C1 segment of cervical spinal cord (tissue), 14 donors: ENCODE data around the gene TOMM70.
A peak's percentile ranks its signal among the peaks of the same experiment; 100 is the strongest.
"Not testable (repeated sequence)": the region's sequence is repeated elsewhere in the genome, so short reads cannot be mapped to it uniquely, and the experiment has no call there.

Experiments used
- DNase-seq, 14 donors: peaks; one replicate each; lab custom pipeline; 2025; lab: John Stamatoyannopoulos, UW

Gene TOMM70

GRCh38 chr3:100364421-100364820, 36.5 kb downstream of the TOMM70 start:
- no peak for DNase-seq

DNA sequence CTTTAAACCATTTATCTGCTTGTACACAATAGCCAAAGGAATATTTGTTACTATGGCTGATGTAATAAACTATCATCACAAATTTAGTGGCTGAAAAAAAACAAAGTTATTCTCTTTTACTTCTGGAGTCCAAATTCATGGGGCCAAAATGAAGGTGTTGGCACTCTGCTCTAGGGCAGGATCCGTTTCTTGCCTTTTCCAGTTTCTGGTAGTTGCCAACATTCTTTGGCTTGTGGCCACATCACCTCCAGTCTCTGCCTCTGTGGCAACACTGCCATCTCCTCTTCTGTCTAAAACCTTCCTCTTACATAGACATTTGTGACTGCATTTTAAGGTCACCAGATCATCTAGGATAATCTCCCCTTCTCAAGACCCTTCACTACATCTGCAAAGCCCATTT, 39.0 kb downstream of the TOMM70 start:
- no peak for DNase-seq

GRCh38 chr3:100360757-100361496, 40.0 kb downstream of the TOMM70 start:
- no peak for DNase-seq

DNA sequence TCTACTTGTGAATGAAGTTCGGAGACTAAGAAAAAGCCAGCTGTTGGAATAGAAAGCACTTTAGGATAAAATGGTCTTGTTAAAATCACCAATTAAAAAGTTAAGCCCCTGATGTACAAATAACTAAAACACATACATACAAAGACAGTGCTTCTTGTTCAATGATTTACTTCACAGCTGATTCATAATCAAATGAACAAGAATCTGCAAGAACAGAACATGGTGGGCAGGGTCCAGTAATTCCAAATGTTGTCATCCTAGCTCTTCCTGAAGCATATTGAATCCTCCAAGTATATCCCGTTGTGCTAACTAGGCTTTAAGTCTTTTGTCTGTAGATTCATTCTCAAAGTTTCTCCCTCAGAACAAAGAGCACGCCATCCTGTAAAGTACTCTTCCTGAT, 41.9 kb downstream of the TOMM70 start:
- DNase-seq = no peak

DNA sequence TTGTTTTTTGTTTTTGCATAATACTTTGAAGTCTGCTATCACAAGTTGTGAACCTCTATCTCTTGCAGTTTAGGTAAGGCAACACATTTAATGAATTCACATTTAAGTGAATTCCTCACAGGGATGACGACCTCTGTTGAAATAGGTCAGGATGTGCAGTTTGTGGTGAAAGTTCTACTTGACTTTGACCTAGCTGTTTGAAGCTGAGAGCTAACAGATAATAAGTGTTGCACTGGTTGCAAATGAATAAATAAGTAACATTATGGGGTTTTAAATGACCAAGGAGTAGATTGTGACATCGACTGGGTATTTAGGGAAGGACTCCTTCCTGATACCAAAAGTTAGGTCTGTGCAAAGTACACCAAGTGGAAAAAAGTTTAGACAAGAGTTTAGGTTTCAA, 42.5 kb downstream of the TOMM70 start:
- no peak for DNase-seq

- DNase-seq = no peak
Measured at GRCh38 chr3:100354850-100355249, 46.0 kb downstream of the TOMM70 start.

GRCh38 chr3:100352296-100353231, 48.3 kb downstream of the TOMM70 start:
- DNase-seq = no peak

DNA sequence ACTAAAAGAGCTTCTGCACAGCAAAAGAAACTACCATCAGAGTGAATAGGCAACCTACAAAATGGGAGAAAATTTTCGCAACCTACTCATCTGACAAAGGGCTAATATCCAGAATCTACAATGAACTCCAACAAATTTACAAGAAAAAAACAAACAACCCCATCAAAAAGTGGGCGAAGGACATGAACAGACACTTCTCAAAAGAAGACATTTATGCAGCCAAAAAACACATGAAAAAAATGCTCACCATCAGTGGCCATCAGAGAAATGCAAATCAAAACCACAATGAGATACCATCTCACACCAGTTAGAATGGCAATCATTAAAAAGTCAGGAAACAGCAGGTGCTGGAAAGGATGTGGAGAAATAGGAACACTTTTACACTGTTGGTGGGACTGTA, 49.1 kb downstream of the TOMM70 start:
- not testable (repeated sequence) for DNase-seq

DNA sequence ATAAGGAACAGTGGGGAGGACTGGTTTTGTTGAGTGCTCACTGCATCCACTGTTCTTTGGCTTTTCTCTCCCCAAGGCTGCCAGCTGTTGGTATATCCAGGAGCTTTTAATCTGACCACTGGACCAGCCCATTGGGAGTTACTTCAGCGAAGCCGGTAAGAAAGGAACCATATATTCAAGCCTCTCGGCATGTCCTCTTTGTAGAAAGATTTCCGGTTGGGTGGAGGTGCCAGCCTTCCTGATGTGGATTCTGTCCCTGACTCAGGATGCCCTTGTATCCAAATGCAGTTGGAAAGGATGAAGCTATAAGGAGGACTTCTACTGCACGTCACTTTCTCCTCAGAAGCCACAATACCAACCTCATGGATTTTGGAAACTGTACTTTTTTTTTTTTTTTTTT, 52.2 kb downstream of the TOMM70 start:
- no peak for DNase-seq

- no peak for DNase-seq
Measured at GRCh38 chr3:100340527-100340926, 60.4 kb downstream of the TOMM70 start.

GRCh38 chr3:100339786-100340185, 61.1 kb downstream of the TOMM70 start:
- no peak for DNase-seq

DNA sequence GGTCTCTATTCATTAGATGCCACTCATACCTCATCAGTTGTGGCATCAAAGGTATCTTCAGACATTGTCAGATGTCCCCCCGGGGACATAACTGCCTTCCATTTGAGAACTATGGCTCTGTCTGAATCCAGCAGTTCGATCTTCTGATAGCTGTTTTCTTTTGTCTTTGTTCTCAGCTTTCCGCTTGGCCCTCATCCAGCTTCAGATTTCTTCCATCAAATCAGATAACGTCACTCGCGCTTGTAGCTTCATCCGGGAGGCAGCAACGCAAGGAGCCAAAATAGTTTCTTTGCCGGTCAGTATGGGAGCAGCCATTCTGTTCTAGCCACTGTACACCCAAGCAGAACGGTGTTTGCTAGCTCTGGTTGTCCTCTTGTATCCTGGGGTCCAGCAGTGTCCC, 62.0 kb downstream of the TOMM70 start:
- no peak for DNase-seq

- not testable (repeated sequence) for DNase-seq
Measured at GRCh38 chr3:100336229-100336628, 64.7 kb downstream of the TOMM70 start.

GRCh38 chr3:100335434-100335833, 65.5 kb downstream of the TOMM70 start:
- peak in 1 of 14 donors; percentile 27 for DNase-seq

- peak in 12 of 14 donors; percentile 26 to 73 (median 52) for DNase-seq
Measured at GRCh38 chr3:100334488-100335351, 66.2 kb downstream of the TOMM70 start, which contains the start of gene NIT2. NIT2 (plus strand) TSS chr3:100334757; CDS start chr3:100334792, 35 bp downstream.

- DNase-seq = peak in 1 of 14 donors; percentile 33
Measured at GRCh38 chr3:100333970-100334487, 66.9 kb downstream of the TOMM70 start.

- no peak for DNase-seq
Measured at GRCh38 chr3:100333051-100333450, 67.8 kb downstream of the TOMM70 start.

GRCh38 chr3:100331660-100332059, 69.2 kb downstream of the TOMM70 start:
- no peak for DNase-seq

GRCh38 chr3:100330651-100331050, 70.2 kb downstream of the TOMM70 start:
- no peak for DNase-seq

DNA sequence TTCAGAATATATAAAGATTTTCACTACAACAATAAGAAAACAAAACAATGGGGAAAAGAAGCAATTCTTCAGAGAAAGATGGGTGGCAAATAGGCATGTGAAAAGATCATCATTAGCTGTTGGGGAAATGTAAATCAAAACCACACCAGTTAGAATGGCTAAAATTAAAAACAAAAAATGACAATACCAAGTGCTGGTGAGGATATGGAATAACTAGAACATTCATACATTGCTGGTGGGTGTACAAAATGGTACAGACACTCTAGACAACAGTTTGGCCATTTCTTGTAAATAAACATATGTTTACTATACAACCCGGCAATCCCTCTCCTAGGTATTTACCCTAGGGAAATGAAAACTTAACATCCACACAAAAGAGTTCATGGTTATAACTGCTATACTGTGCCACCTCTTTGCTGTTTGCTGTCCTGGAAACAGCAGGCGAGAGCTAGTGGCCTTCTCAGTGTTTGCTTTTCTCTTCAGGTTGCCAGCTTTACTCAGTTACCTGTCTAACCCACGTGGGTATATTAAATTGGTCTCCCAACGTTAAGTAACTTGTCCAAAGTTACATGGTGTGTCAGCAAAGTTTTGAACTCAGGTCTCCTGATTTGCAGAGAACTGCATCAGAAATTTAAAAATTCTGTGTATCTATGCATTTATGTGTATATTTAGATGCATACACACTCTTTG, 70.9 kb downstream of the TOMM70 start:
- DNase-seq = no peak

- DNase-seq = not testable (repeated sequence)
Measured at GRCh38 chr3:100327377-100327776, 73.5 kb downstream of the TOMM70 start.
